Spleen (tissue), 7 donors: ENCODE data around the gene SP6.

Experiments used
- CTCF ChIP-seq, 11 experiments: fragments of 200-600 bp in 7 of 11; fragments of 450-650 bp in 4 of 11; sonication (generic) in 4 of 11; IDR thresholded peaks in 8 of 11; conservative IDR thresholded peaks in 3 of 11; 1 replicate in 7 of 11; 2 replicates in 4 of 11; pipeline versions ENCODE4 v1.4.0 to v1.8.0; 2016 to 2021; ENCODE audit warnings: antibody characterized with exemption in 11 of 11, inconsistent platforms in 4 of 11, mild to moderate bottlenecking in 1 of 11
- POLR2A ChIP-seq, 3 donors: fragments of 450-650 bp; IDR thresholded peaks; one replicate each; pipeline ENCODE4 v1.5.1; 2017; ENCODE audit warnings: antibody characterized with exemption in 3 of 3, mild to moderate bottlenecking in 1 of 3
- POLR2AphosphoS5 ChIP-seq, 3 donors: sonication (generic); formaldehyde crosslinking; IDR thresholded peaks; one replicate each; pipeline ENCODE4 v1.5.1; 2017; ENCODE audit warnings: antibody characterized with exemption in 3 of 3
- donor health status: DM: no; HTN: no; CAD: no; lungs with moderate emphysema.
- donor health status: DM: no; HTN: no; CAD: no.
- donor health status: DM: no; HTN: no; CAD: no.

- TF ChIP-seq POLR2A (IDR thresholded peaks at IDR 0.05) (no peak), CTCF (IDR thresholded peaks at IDR 0.05 in 8 of 11, conservative IDR thresholded peaks at IDR 0.05 in 3 of 11) (no peak), POLR2AphosphoS5 (IDR thresholded peaks at IDR 0.05) (peak in 1 of 3 donors; percentile 12)
Observed at GRCh38 chr17:47816111-47816735, 34.7 kb downstream of the SP6 start.
